Stimulated activated CD8-positive, alpha-beta memory T cell treated with anti-CD3 and anti-CD28 coated beads, Interleukin-12 subunit alpha, Interleukin-12 subunit beta, amount 100 ng/mL, for 1 hour (primary cell): ENCODE measurements around the gene BDKRB1.

Source experiments
- DNase-seq: peaks from one replicate; pipeline ENCODE4 v3.0.0-alpha.2; 2020; ENCODE audit warnings: low read depth

Gene BDKRB1

GRCh38 chr14:96255501-96256366, at the start of gene BDKRB1:
BDKRB1 (plus strand) TSS chr14:96256210; CDS start chr14:96263683, 7,473 bp downstream.
- no peak for DNase-seq

- DNase-seq, result no peak
Observed at GRCh38 chr14:96206461-96206860, 49.5 kb upstream of the BDKRB1 start.

- no peak for DNase-seq
Observed at GRCh38 chr14:96207686-96208085, 48.3 kb upstream of the BDKRB1 start.

GRCh38 chr14:96208739-96209138, 47.3 kb upstream of the BDKRB1 start:
- DNase-seq, result no peak

GRCh38 chr14:96212140-96212539, 43.9 kb upstream of the BDKRB1 start:
- DNase-seq, result no peak

GRCh38 chr14:96212896-96213295, 43.1 kb upstream of the BDKRB1 start:
- DNase-seq, result no peak

- DNase-seq, result no peak
Observed at GRCh38 chr14:96213871-96214465, 42.0 kb upstream of the BDKRB1 start.

- no peak for DNase-seq
Observed at GRCh38 chr14:96214793-96215192, 41.2 kb upstream of the BDKRB1 start.

- DNase-seq, result no peak
Observed at GRCh38 chr14:96215452-96216244, 40.4 kb upstream of the BDKRB1 start.

GRCh38 chr14:96216627-96217026, 39.4 kb upstream of the BDKRB1 start:
- DNase-seq, result no peak

GRCh38 chr14:96217376-96217913, 38.6 kb upstream of the BDKRB1 start:
- no peak for DNase-seq

GRCh38 chr14:96221109-96221650, 34.8 kb upstream of the BDKRB1 start:
- DNase-seq, result no peak

GRCh38 chr14:96221841-96222240, 34.2 kb upstream of the BDKRB1 start:
- DNase-seq, result no peak

- DNase-seq, result no peak
Observed at GRCh38 chr14:96224480-96225096, 31.4 kb upstream of the BDKRB1 start.

GRCh38 chr14:96225213-96225612, 30.8 kb upstream of the BDKRB1 start:
- no peak for DNase-seq

GRCh38 chr14:96225745-96226151, 30.3 kb upstream of the BDKRB1 start:
- DNase-seq, result no peak

- DNase-seq, result no peak
Observed at GRCh38 chr14:96227428-96227827, 28.6 kb upstream of the BDKRB1 start.

GRCh38 chr14:96229315-96229714, 26.7 kb upstream of the BDKRB1 start:
- no peak for DNase-seq

- DNase-seq, result no peak
Observed at GRCh38 chr14:96231056-96231455, 25.0 kb upstream of the BDKRB1 start.

GRCh38 chr14:96231526-96232130, 24.4 kb upstream of the BDKRB1 start:
- DNase-seq, result no peak

- DNase-seq, result no peak
Observed at GRCh38 chr14:96232506-96232905, 23.5 kb upstream of the BDKRB1 start.
